Tracheal epithelial cell (primary cell): ENCODE results near the gene TMEM192. TPM values are rescaled to one million over a fixed set of nuclear protein-coding genes. Genes with fewer than 3 reads are reported as not detected.

Experiments
- total RNA-seq: library from RNA; depleted of rRNA; stranded (reverse); fragments of >200 nt; gene quantifications from 2 replicates; pipeline ENCODE4 v1.2.1, GENCODE V29; 2014

Gene TMEM192
- total RNA-seq: 13.0 and 21.5 TPM in 2 replicates

GRCh38 chr4:165112368-165113121, at the start of gene TMEM192:
Gene TMEM192, minus strand, starts transcription at chr4:165112860. Its CDS starts 87 bp downstream, at chr4:165112773.

GRCh38 chr4:165053645-165054044, 59.0 kb downstream of the TMEM192 start, which contains the start of gene TRIM75:
Gene TRIM75, plus strand, starts transcription at chr4:165053866. Its CDS starts 5,282 bp downstream, at chr4:165059148.

GRCh38 chr4:165031436-165032211, 81.0 kb downstream of the TMEM192 start, which contains the start of gene TRIM60:
Gene TRIM60, plus strand, starts transcription at chr4:165031999. Its CDS starts 8,074 bp downstream, at chr4:165040073.

Other genes starting within 250 kb of the TMEM192 start
- gene APELA, start 235.7 kb downstream of the TMEM192 start, total RNA-seq: not detected in 2 replicates
- gene TRIM61, start 135.2 kb downstream of the TMEM192 start, total RNA-seq: under 0.01 and 0.64 TPM in 2 replicates
- gene TRIM60, start 80.9 kb downstream of the TMEM192 start, total RNA-seq: not detected in 2 replicates
- gene TRIM75, start 59.0 kb downstream of the TMEM192 start, total RNA-seq: not detected in 2 replicates
- 18.8 and 30.9 TPM in 2 replicates for gene KLHL2, start 94.7 kb upstream of the TMEM192 start, total RNA-seq
- gene MSMO1, start 214.8 kb upstream of the TMEM192 start, total RNA-seq: 604 and 692 TPM in 2 replicates